ENCODE data around the gene VPS26A.
"Not testable (repeated sequence)": the region's sequence is repeated elsewhere in the genome, so short reads cannot be mapped to it uniquely, and the experiment has no call there.

VPS26A gene

GRCh38 chr10:69145864-69146263, 21.9 kb downstream of the VPS26A start:
- Histone ChIP-seq H3K27ac (ENCODE audit: low read depth, low read length) (no peak overlapping the region), H3K4me3 (ENCODE audit: low read depth in 1 of 2, low read length in 2 of 2) (no peak overlapping the region), H3K9me3 (ENCODE audit: low read length) (no peaks in the 10 kb centered on the region), H3K4me1 (ENCODE audit: insufficient read depth, low read length) (no peaks in the 10 kb centered on the region), H3K27me3 (ENCODE audit: control insufficient read depth in 1 of 2, insufficient read depth in 2 of 2, low read length in 2 of 2) (no peaks in the 10 kb centered on the region), H3K36me3 (ENCODE audit: insufficient read depth, low read length) (no peaks in the 10 kb centered on the region), H3K9ac (ENCODE audit: low read length) (no peak overlapping the region)

- Histone ChIP-seq H3K36me3 (ENCODE audit: insufficient read depth, low read length) (no peaks in the 10 kb centered on the region), H3K4me3 (ENCODE audit: low read depth in 1 of 2, low read length in 2 of 2) (no peak overlapping the region), H3K4me1 (ENCODE audit: insufficient read depth, low read length) (no peaks in the 10 kb centered on the region), H3K27ac (ENCODE audit: low read depth, low read length) (no peak overlapping the region), H3K9me3 (ENCODE audit: low read length) (no peaks in the 10 kb centered on the region), H3K9ac (ENCODE audit: low read length) (no peak overlapping the region), H3K27me3 (ENCODE audit: control insufficient read depth in 1 of 2, insufficient read depth in 2 of 2, low read length in 2 of 2) (no peaks in the 10 kb centered on the region)
Observed at GRCh38 chr10:69146759-69147158, 22.8 kb downstream of the VPS26A start.

GRCh38 chr10:69151984-69152383, 28.0 kb downstream of the VPS26A start:
- no peaks in the 10 kb centered on the region for H3K4me1 ChIP-seq (ENCODE audit: insufficient read depth, low read length)
- no peaks in the 10 kb centered on the region for H3K36me3 ChIP-seq (ENCODE audit: insufficient read depth, low read length)
- H3K9ac ChIP-seq (ENCODE audit: low read length): no peak overlapping the region
- no peak overlapping the region for H3K4me3 ChIP-seq (ENCODE audit: low read depth in 1 of 2, low read length in 2 of 2)
- H3K27ac ChIP-seq (ENCODE audit: low read depth, low read length): no peak overlapping the region
- H3K9me3 ChIP-seq (ENCODE audit: low read length): no peaks in the 10 kb centered on the region
- no peaks in the 10 kb centered on the region for H3K27me3 ChIP-seq (ENCODE audit: control insufficient read depth in 1 of 2, insufficient read depth in 2 of 2, low read length in 2 of 2)

GRCh38 chr10:69153227-69153626, 29.2 kb downstream of the VPS26A start:
- H3K36me3 ChIP-seq (ENCODE audit: insufficient read depth, low read length): peaks cover 2% of the 10 kb centered on the region
- no peak overlapping the region for H3K9ac ChIP-seq (ENCODE audit: low read length)
- H3K4me1 ChIP-seq (ENCODE audit: insufficient read depth, low read length): no peaks in the 10 kb centered on the region
- H3K27ac ChIP-seq (ENCODE audit: low read depth, low read length): no peak overlapping the region
- no peaks in the 10 kb centered on the region for H3K9me3 ChIP-seq (ENCODE audit: low read length)
- H3K27me3 ChIP-seq (ENCODE audit: control insufficient read depth in 1 of 2, insufficient read depth in 2 of 2, low read length in 2 of 2): no peaks in the 10 kb centered on the region
- H3K4me3 ChIP-seq (ENCODE audit: low read depth in 1 of 2, low read length in 2 of 2): no peak overlapping the region

GRCh38 chr10:69160809-69161241, 36.8 kb downstream of the VPS26A start:
- Histone ChIP-seq H3K36me3 (ENCODE audit: insufficient read depth, low read length) (peaks cover 21% of the 10 kb centered on the region), H3K27me3 (ENCODE audit: control insufficient read depth in 1 of 2, insufficient read depth in 2 of 2, low read length in 2 of 2) (no peaks in the 10 kb centered on the region), H3K4me1 (ENCODE audit: insufficient read depth, low read length) (no peaks in the 10 kb centered on the region), H3K9ac (ENCODE audit: low read length) (no peak overlapping the region), H3K9me3 (ENCODE audit: low read length) (no peaks in the 10 kb centered on the region), H3K27ac (ENCODE audit: low read depth, low read length) (no peak overlapping the region), H3K4me3 (ENCODE audit: low read depth in 1 of 2, low read length in 2 of 2) (no peak overlapping the region)

GRCh38 chr10:69168493-69168892, 44.5 kb downstream of the VPS26A start:
- Histone ChIP-seq H3K9me3 (ENCODE audit: low read length) (no peaks in the 10 kb centered on the region), H3K4me3 (ENCODE audit: low read depth in 1 of 2, low read length in 2 of 2) (no peak overlapping the region), H3K9ac (ENCODE audit: low read length) (no peak overlapping the region), H3K4me1 (ENCODE audit: insufficient read depth, low read length) (no peaks in the 10 kb centered on the region), H3K36me3 (ENCODE audit: insufficient read depth, low read length) (peaks cover 21% of the 10 kb centered on the region), H3K27me3 (ENCODE audit: control insufficient read depth in 1 of 2, insufficient read depth in 2 of 2, low read length in 2 of 2) (no peaks in the 10 kb centered on the region), H3K27ac (ENCODE audit: low read depth, low read length) (no peak overlapping the region)

- Histone ChIP-seq H3K36me3 (ENCODE audit: insufficient read depth, low read length) (peaks cover 21% of the 10 kb centered on the region), H3K9ac (ENCODE audit: low read length) (no peak overlapping the region), H3K27ac (ENCODE audit: low read depth, low read length) (no peak overlapping the region), H3K4me3 (ENCODE audit: low read depth in 1 of 2, low read length in 2 of 2) (no peak overlapping the region), H3K4me1 (ENCODE audit: insufficient read depth, low read length) (no peaks in the 10 kb centered on the region), H3K9me3 (ENCODE audit: low read length) (no peaks in the 10 kb centered on the region), H3K27me3 (ENCODE audit: control insufficient read depth in 1 of 2, insufficient read depth in 2 of 2, low read length in 2 of 2) (no peaks in the 10 kb centered on the region)
Observed at GRCh38 chr10:69172241-69172982, 48.4 kb downstream of the VPS26A start.

GRCh38 chr10:69175326-69175725, 51.3 kb downstream of the VPS26A start:
- not testable (repeated sequence) for H3K27ac ChIP-seq (ENCODE audit: low read depth, low read length); H3K9me3 ChIP-seq (ENCODE audit: low read length); H3K4me3 ChIP-seq (ENCODE audit: low read depth in 1 of 2, low read length in 2 of 2); H3K4me1 ChIP-seq (ENCODE audit: insufficient read depth, low read length); H3K27me3 ChIP-seq (ENCODE audit: control insufficient read depth in 1 of 2, insufficient read depth in 2 of 2, low read length in 2 of 2); H3K9ac ChIP-seq (ENCODE audit: low read length)
- H3K36me3 ChIP-seq (ENCODE audit: insufficient read depth, low read length): peaks cover 13% of the 10 kb centered on the region

- H3K36me3 ChIP-seq (ENCODE audit: insufficient read depth, low read length): peaks cover 5% of the 10 kb centered on the region
- H3K9ac ChIP-seq (ENCODE audit: low read length): no peak overlapping the region
- H3K27me3 ChIP-seq (ENCODE audit: control insufficient read depth in 1 of 2, insufficient read depth in 2 of 2, low read length in 2 of 2): no peaks in the 10 kb centered on the region
- H3K4me3 ChIP-seq (ENCODE audit: low read depth in 1 of 2, low read length in 2 of 2): no peak overlapping the region
- peaks cover 18% of the 10 kb centered on the region for H3K4me1 ChIP-seq (ENCODE audit: insufficient read depth, low read length)
- no peaks in the 10 kb centered on the region for H3K9me3 ChIP-seq (ENCODE audit: low read length)
- H3K27ac ChIP-seq (ENCODE audit: low read depth, low read length): no peak overlapping the region
Observed at GRCh38 chr10:69176823-69177222, 52.8 kb downstream of the VPS26A start.

GRCh38 chr10:69179089-69179742, 55.2 kb downstream of the VPS26A start:
- Histone ChIP-seq H3K4me1 (ENCODE audit: insufficient read depth, low read length) (peaks cover 25% of the 10 kb centered on the region), H3K9ac (ENCODE audit: low read length) (peak overlapping the region; percentile 99), H3K9me3 (ENCODE audit: low read length) (no peaks in the 10 kb centered on the region), H3K4me3 (ENCODE audit: low read depth in 1 of 2, low read length in 2 of 2) (peak overlapping the region; percentile 98 to 100), H3K27ac (ENCODE audit: low read depth, low read length) (peak overlapping the region; percentile 98), H3K27me3 (ENCODE audit: control insufficient read depth in 1 of 2, insufficient read depth in 2 of 2, low read length in 2 of 2) (no peaks in the 10 kb centered on the region), H3K36me3 (ENCODE audit: insufficient read depth, low read length) (peaks cover 8% of the 10 kb centered on the region)

GRCh38 chr10:69179743-69180524, 56.0 kb downstream of the VPS26A start, which contains the start of gene SUPV3L1:
TSS of gene SUPV3L1 (plus strand) at chr10:69180234. CDS start at chr10:69180292, 58 bp downstream.
- H3K27me3 ChIP-seq (ENCODE audit: control insufficient read depth in 1 of 2, insufficient read depth in 2 of 2, low read length in 2 of 2): no peaks in the 10 kb centered on the region
- no peaks in the 10 kb centered on the region for H3K9me3 ChIP-seq (ENCODE audit: low read length)
- peaks cover 25% of the 10 kb centered on the region for H3K4me1 ChIP-seq (ENCODE audit: insufficient read depth, low read length)
- peak within 1 kb of the TSS; percentile 99 for H3K9ac ChIP-seq (ENCODE audit: low read length)
- H3K27ac ChIP-seq (ENCODE audit: low read depth, low read length): peak within 1 kb of the TSS; percentile 98
- peaks cover 8% of the 10 kb centered on the region for H3K36me3 ChIP-seq (ENCODE audit: insufficient read depth, low read length)
- peak within 1 kb of the TSS; percentile 98 to 100 for H3K4me3 ChIP-seq (ENCODE audit: low read depth in 1 of 2, low read length in 2 of 2)
